A549 (cell line): ENCODE results near the gene CTIF.

Source experiments
- BHLHE40 ChIP-seq: IDR thresholded peaks from 2 replicates; pipeline ENCODE4 v1.6.1; 2012; ENCODE audit warnings: low read depth, low read length, inconsistent platforms
- CHD2 ChIP-seq: fragments of 150-350 bp; IDR thresholded peaks from 2 replicates; pipeline ENCODE4 v1.6.1; 2014; ENCODE audit warnings: low read length; ENCODE audit not compliant: partially characterized antibody
- KDM1A ChIP-seq: fragments of 200-600 bp; sonication (generic); IDR thresholded peaks from 2 replicates; pipeline ENCODE4 v1.6.1; 2016; ENCODE audit warnings: low read depth, mild to moderate bottlenecking
- NFE2L2 ChIP-seq: fragments of 150-350 bp; conservative IDR thresholded peaks from 2 replicates; pipeline ENCODE4 v1.6.1; 2014; ENCODE audit warnings: low read length
- TF ChIP-seq, protein P1 (sequence below): fragments of >200 bp; sonication (Bioruptor Twin); formaldehyde crosslinking; IDR thresholded peaks from 3 replicates; pipeline ENCODE4 v1.5.1; 2016
- TF ChIP-seq, protein P2 (sequence below): IDR thresholded peaks from 2 replicates; pipeline ENCODE4 v1.6.1; 2012

DNA sequence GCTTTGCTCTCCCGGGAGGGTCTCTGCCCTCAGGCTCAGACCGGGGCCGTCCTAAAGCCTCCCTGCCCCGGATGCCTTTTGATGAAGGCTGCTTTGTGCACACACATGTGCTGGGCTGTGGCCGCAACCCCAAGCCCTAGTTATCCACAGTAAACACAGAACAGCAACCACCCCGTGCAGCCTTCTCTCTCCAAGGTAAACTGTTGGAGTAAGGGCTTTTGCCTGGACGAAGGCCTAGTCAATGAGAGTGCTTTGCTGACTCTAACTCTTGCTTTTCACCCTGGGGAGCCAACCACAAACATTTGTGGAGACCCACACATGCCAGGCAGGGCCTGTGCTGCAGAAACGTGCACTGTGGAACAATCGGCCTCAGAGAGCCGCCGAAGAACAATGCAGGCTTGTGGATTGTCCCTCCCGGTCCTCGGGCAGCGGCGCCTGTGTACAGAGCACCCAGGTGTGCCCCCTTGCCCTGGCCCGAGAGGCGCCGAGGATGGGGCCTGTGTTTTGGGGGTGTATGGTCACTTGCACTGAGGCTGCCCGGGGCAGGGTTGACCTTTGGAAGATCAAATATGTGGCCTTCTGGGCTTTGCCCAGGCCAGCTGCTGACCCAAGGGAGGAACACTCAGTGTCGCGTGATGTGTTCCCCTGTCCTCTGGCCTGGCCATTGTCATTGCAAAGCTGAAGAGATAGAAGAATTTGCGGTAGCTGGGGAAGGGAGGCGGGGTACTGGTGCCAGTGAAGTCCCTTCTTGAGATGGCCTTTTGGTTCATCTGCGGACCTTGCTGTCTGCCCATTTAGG lies 37.0 kb downstream of the CTIF start:
- TF ChIP-seq NFE2L2 (no peak), CHD2 (no peak), KDM1A (no peak), BHLHE40 (no peak)
- TF ChIP-seq, protein P1, sequence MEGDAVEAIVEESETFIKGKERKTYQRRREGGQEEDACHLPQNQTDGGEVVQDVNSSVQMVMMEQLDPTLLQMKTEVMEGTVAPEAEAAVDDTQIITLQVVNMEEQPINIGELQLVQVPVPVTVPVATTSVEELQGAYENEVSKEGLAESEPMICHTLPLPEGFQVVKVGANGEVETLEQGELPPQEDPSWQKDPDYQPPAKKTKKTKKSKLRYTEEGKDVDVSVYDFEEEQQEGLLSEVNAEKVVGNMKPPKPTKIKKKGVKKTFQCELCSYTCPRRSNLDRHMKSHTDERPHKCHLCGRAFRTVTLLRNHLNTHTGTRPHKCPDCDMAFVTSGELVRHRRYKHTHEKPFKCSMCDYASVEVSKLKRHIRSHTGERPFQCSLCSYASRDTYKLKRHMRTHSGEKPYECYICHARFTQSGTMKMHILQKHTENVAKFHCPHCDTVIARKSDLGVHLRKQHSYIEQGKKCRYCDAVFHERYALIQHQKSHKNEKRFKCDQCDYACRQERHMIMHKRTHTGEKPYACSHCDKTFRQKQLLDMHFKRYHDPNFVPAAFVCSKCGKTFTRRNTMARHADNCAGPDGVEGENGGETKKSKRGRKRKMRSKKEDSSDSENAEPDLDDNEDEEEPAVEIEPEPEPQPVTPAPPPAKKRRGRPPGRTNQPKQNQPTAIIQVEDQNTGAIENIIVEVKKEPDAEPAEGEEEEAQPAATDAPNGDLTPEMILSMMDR: no peak
- TF ChIP-seq, protein P2, sequence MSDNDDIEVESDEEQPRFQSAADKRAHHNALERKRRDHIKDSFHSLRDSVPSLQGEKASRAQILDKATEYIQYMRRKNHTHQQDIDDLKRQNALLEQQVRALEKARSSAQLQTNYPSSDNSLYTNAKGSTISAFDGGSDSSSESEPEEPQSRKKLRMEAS: no peak
